Measurements from ENCODE around the gene RANBP1.

RANBP1 gene

DNA sequence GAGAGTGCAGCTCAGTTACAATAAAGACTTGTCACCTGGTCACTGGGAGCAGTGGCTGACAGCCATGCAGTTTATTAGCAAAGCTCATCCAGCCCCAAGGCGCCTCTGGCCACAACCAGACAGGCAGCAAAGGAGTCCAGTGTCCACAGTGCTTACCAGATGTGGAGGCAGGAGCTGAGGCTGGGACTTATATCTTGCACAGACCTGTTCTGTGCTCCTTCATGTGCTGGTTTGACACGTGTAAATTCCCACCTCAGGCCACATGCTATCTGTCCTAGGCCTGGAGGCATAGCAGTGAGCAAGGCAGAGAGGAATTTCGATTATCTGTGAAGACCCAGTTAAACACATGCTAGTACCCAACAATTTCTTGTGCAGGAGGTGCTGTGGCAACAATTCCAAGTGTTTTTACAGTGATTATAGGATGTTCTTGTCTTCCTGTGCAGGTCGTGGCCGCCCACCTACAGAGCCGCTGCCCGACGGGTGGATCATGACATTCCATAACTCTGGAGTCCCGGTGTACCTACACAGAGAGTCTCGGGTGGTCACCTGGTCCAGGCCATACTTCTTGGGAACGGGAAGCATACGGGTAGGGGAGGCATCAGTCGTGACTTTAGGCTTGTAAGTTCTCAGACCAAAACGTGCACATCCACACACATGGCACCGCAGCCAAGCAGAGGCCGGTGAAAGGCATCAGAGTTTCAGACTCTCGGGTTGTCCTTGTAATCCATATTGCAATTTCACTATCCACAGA is 26.5 kb upstream of the RANBP1 start:
- TF ChIP-seq, protein P1, sequence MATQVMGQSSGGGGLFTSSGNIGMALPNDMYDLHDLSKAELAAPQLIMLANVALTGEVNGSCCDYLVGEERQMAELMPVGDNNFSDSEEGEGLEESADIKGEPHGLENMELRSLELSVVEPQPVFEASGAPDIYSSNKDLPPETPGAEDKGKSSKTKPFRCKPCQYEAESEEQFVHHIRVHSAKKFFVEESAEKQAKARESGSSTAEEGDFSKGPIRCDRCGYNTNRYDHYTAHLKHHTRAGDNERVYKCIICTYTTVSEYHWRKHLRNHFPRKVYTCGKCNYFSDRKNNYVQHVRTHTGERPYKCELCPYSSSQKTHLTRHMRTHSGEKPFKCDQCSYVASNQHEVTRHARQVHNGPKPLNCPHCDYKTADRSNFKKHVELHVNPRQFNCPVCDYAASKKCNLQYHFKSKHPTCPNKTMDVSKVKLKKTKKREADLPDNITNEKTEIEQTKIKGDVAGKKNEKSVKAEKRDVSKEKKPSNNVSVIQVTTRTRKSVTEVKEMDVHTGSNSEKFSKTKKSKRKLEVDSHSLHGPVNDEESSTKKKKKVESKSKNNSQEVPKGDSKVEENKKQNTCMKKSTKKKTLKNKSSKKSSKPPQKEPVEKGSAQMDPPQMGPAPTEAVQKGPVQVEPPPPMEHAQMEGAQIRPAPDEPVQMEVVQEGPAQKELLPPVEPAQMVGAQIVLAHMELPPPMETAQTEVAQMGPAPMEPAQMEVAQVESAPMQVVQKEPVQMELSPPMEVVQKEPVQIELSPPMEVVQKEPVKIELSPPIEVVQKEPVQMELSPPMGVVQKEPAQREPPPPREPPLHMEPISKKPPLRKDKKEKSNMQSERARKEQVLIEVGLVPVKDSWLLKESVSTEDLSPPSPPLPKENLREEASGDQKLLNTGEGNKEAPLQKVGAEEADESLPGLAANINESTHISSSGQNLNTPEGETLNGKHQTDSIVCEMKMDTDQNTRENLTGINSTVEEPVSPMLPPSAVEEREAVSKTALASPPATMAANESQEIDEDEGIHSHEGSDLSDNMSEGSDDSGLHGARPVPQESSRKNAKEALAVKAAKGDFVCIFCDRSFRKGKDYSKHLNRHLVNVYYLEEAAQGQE (IDR thresholded peaks at IDR 0.05; ENCODE audit: insufficient replicate concordance, low read depth) = no peak
- TF ChIP-seq, protein P2, sequence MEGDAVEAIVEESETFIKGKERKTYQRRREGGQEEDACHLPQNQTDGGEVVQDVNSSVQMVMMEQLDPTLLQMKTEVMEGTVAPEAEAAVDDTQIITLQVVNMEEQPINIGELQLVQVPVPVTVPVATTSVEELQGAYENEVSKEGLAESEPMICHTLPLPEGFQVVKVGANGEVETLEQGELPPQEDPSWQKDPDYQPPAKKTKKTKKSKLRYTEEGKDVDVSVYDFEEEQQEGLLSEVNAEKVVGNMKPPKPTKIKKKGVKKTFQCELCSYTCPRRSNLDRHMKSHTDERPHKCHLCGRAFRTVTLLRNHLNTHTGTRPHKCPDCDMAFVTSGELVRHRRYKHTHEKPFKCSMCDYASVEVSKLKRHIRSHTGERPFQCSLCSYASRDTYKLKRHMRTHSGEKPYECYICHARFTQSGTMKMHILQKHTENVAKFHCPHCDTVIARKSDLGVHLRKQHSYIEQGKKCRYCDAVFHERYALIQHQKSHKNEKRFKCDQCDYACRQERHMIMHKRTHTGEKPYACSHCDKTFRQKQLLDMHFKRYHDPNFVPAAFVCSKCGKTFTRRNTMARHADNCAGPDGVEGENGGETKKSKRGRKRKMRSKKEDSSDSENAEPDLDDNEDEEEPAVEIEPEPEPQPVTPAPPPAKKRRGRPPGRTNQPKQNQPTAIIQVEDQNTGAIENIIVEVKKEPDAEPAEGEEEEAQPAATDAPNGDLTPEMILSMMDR (IDR thresholded peaks at IDR 0.05; ENCODE audit: insufficient read depth, low read length) = no peak
- TF ChIP-seq SPI1 (IDR thresholded peaks at IDR 0.05; ENCODE audit: borderline replicate concordance, low read depth) (no peak), GABPA (IDR thresholded peaks at IDR 0.05; ENCODE audit: low read depth) (no peak), POLR2AphosphoS5 (IDR thresholded peaks at IDR 0.05; ENCODE audit: low read depth) (no peak)
- no peak for DNase-seq (ENCODE audit: low read depth in 1 of 2, low spot score in 1 of 2)
- Histone ChIP-seq H3K27ac (replicated peaks) (no peak overlapping the region), H3K27me3 (ENCODE audit: insufficient read depth, poor library complexity, severe bottlenecking) (no peaks in the 10 kb centered on the region), H3K4me3 (replicated peaks; ENCODE audit: insufficient read depth, low read length) (no peak overlapping the region)

DNA sequence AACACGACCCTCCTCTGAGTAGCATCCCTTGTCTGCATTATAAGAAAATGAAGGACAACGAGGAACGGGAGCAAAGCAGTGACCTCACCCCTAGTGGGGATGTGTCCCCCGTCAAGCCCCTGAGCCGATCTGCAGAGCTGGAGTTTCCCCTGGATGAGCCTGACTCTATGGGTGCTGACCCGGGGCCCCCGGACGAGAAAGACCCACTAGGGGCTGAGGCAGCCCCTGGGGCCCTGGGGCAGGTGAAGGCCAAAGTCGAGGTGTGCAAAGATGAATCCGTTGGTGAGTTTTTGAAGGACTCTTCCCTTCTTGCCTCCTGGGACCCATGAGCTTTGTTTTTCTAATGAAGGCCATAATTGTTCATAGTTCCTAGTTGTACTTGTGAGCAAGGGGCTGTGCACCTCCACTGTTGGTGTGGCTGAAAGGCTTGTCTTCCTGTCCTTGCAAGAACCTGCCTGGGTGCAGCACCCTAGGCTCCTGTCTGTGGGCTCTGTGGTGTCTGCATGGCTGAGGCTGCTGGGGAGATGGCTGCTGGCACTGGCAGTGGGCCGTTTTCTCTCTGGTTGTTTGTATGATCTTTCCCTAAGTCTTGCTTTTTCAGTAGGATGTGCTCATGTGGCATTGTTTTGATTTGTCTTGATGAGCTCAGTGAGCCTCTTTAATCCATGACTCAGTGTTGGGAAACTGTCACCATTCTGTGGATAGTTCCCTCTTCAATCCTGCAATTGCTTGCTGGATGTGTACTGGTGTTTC is 25.8 kb upstream of the RANBP1 start:
- Histone ChIP-seq H3K27ac (replicated peaks) (no peak overlapping the region), H3K27me3 (ENCODE audit: insufficient read depth, poor library complexity, severe bottlenecking) (no peaks in the 10 kb centered on the region), H3K4me3 (replicated peaks; ENCODE audit: insufficient read depth, low read length) (no peak overlapping the region)
- no peak for TF ChIP-seq GABPA (IDR thresholded peaks at IDR 0.05; ENCODE audit: low read depth)
- no peak for TF ChIP-seq POLR2AphosphoS5 (IDR thresholded peaks at IDR 0.05; ENCODE audit: low read depth)
- TF ChIP-seq, protein P1 (IDR thresholded peaks at IDR 0.05; ENCODE audit: insufficient replicate concordance, low read depth) = no peak
- TF ChIP-seq, protein P2 (IDR thresholded peaks at IDR 0.05; ENCODE audit: insufficient read depth, low read length) = no peak
- TF ChIP-seq SPI1 (IDR thresholded peaks at IDR 0.05; ENCODE audit: borderline replicate concordance, low read depth) = no peak
- DNase-seq (ENCODE audit: low read depth in 1 of 2, low spot score in 1 of 2) = no peak

DNA sequence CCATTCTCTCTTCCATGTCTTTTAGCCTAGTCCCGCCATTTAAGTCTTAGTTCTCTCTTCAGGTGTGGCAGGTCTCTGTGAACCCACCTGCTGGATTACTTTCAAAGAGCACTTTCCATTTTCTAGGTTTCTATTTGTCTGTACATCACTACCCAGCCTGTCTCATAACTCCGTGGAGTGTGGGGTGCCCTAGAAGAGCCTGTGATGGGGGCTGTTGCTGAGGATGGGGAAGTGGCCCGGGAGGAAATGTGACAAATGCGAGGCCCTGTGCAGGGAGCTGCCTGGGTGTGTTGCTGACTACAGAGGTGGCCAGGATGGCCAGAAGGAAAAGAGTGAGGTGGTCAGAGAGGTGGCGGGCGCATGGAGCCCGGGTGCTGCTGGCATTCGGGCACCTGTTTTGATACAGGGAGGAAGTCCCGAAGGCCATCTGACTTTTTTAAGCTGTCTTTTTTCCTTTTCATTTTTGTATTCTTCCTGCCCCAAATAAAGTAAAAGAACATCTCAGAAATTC is 25.1 kb upstream of the RANBP1 start:
- no peak overlapping the region for H3K27ac ChIP-seq (replicated peaks)
- TF ChIP-seq, protein P1 (IDR thresholded peaks at IDR 0.05; ENCODE audit: insufficient replicate concordance, low read depth) = no peak
- no peak for TF ChIP-seq GABPA (IDR thresholded peaks at IDR 0.05; ENCODE audit: low read depth)
- TF ChIP-seq, protein P2 (IDR thresholded peaks at IDR 0.05; ENCODE audit: insufficient read depth, low read length) = no peak
- no peak for TF ChIP-seq POLR2AphosphoS5 (IDR thresholded peaks at IDR 0.05; ENCODE audit: low read depth)
- peak in 1 of 2 experiments; percentile 36 for DNase-seq (ENCODE audit: low read depth in 1 of 2, low spot score in 1 of 2)
- no peak overlapping the region for H3K4me3 ChIP-seq (replicated peaks; ENCODE audit: insufficient read depth, low read length)
- no peaks in the 10 kb centered on the region for H3K27me3 ChIP-seq (ENCODE audit: insufficient read depth, poor library complexity, severe bottlenecking)
